Endothelial cell of umbilical vein (primary cell): Measurements from ENCODE around the gene TCF25. TPM values are rescaled to one million over a fixed set of nuclear protein-coding genes. Genes with fewer than 3 reads are reported as not detected.

Experiments used
- BruUV-seq: library from RNA; stranded (reverse); fragments of 400-500 nt; replicated peaks from 2 replicates; lab custom pipeline; 2021; lab: Mats Ljungman, UMichigan
- CTCF ChIA-PET: fragments of 300-600, 350-600 bp; sonication (Branson Sonifier 250); formaldehyde crosslinking; loops from one replicate; lab custom pipeline; 2021; ENCODE audit warnings: antibody characterized with exemption, inconsistent platforms; lab: Charles Lee
- POLR2A ChIA-PET: fragments of 300-600, 350-600 bp; sonication (Branson Sonifier 250); formaldehyde crosslinking; loops from one replicate; lab custom pipeline; 2021; ENCODE audit warnings: antibody characterized with exemption, inconsistent platforms; lab: Charles Lee
- DNase-seq: peaks from one replicate; pipeline ENCODE4 v3.0.0-alpha.2; 2011; ENCODE audit warnings: low read depth, low spot score
- FAIRE-seq: peaks from 2 replicates; lab custom pipeline; 2011; peaks lifted over from hg19 to GRCh38; lab: Jason Lieb, UNC
- H2AFZ ChIP-seq: 2 replicates; pipeline ENCODE4 v1.6.0; 2012; ENCODE audit warnings: low read depth, low read length, control low read depth, inconsistent platforms
- H3K27ac ChIP-seq: 2 replicates; pipeline ENCODE4 v1.5.1; 2011; ENCODE audit warnings: low read depth, mild to moderate bottlenecking, control low read depth, low read length, moderate library complexity; ENCODE audit not compliant: insufficient read depth
- H3K27me3 ChIP-seq, 2 experiments: 2 replicates each; pipeline versions ENCODE4 v1.6.0 to v1.6.1; 2011; ENCODE audit warnings: low read length in 2 of 2, mixed read lengths in 1 of 2; ENCODE audit not compliant: control insufficient read depth in 2 of 2, insufficient read depth in 2 of 2
- H3K36me3 ChIP-seq, 2 experiments: 2 replicates in 1 of 2; 3 replicates in 1 of 2; pipeline ENCODE4 v1.5.1; 2011; ENCODE audit warnings: low read length in 2 of 2, mild to moderate bottlenecking in 1 of 2, moderate library complexity in 1 of 2; ENCODE audit not compliant: control insufficient read depth in 2 of 2, insufficient read depth in 2 of 2; ENCODE audit errors: extremely low read depth in 1 of 2
- H3K4me1 ChIP-seq: 3 replicates; pipeline ENCODE4 v1.5.1; 2011; ENCODE audit warnings: mild to moderate bottlenecking, low read length; ENCODE audit not compliant: control insufficient read depth, insufficient read depth; ENCODE audit errors: extremely low read depth
- H3K4me2 ChIP-seq: 2 replicates; pipeline ENCODE4 v1.6.1; 2011; ENCODE audit warnings: low read length, control low read depth, mixed read lengths; ENCODE audit not compliant: insufficient read depth
- H3K4me3 ChIP-seq, 3 experiments: fragments of 200-600 bp in 1 of 3; sonication (generic), shearing (Covaris generic) in 1 of 3; replicated peaks in 1 of 3; 2 replicates each; pipeline ENCODE4 v1.5.1; 2011 to 2016; ENCODE audit warnings: control low read depth in 3 of 3, low read length in 3 of 3, mild to moderate bottlenecking in 2 of 3, inconsistent platforms in 1 of 3, low read depth in 1 of 3, moderate library complexity in 1 of 3; ENCODE audit not compliant: insufficient read depth in 1 of 3
- H3K79me2 ChIP-seq: 2 replicates; pipeline ENCODE4 v1.6.0; 2012; ENCODE audit warnings: low read length, inconsistent platforms; ENCODE audit not compliant: control insufficient read depth, insufficient read depth
- H3K9ac ChIP-seq: replicated peaks from 2 replicates; pipeline ENCODE3; 2011; ENCODE audit warnings: low read length, control low read depth; ENCODE audit not compliant: insufficient read depth; ENCODE audit errors: extremely low read depth
- H3K9me1 ChIP-seq: replicated peaks from 3 replicates; pipeline ENCODE4 v1.6.0; 2011; ENCODE audit warnings: mild to moderate bottlenecking, low read length; ENCODE audit not compliant: control insufficient read depth, insufficient read depth; ENCODE audit errors: extremely low read depth
- H3K9me3 ChIP-seq: replicated peaks from 2 replicates; pipeline ENCODE4 v1.5.1; 2012; ENCODE audit warnings: low read length, inconsistent platforms; ENCODE audit not compliant: control insufficient read depth, insufficient read depth
- H4K20me1 ChIP-seq: replicated peaks from 2 replicates; pipeline ENCODE3; 2011; ENCODE audit warnings: mild to moderate bottlenecking, low read length; ENCODE audit not compliant: control insufficient read depth, insufficient read depth; ENCODE audit errors: extremely low read depth
- CTCF ChIP-seq, 2 donors: IDR thresholded peaks; 1 replicate in 1 of 2; 2 replicates in 1 of 2; pipeline ENCODE4 v1.5.1; 2011; ENCODE audit warnings: low read length in 2 of 2, mild to moderate bottlenecking in 2 of 2, moderate library complexity in 2 of 2, control low read depth in 1 of 2, inconsistent platforms in 1 of 2, low read depth in 1 of 2; ENCODE audit not compliant: insufficient read depth in 1 of 2; ENCODE audit errors: extremely low read depth in 1 of 2
- EZH2 ChIP-seq: IDR thresholded peaks from 2 replicates; pipeline ENCODE4 v1.6.1; 2012; ENCODE audit warnings: borderline replicate concordance, low read depth, mild to moderate bottlenecking, moderate library complexity, low read length, inconsistent platforms; ENCODE audit not compliant: severe bottlenecking
- FOS ChIP-seq: IDR thresholded peaks from 2 replicates; pipeline ENCODE4 v1.6.1; 2011; ENCODE audit warnings: mild to moderate bottlenecking, low read length, moderate library complexity, borderline replicate concordance; ENCODE audit not compliant: insufficient read depth
- GATA2 ChIP-seq: IDR thresholded peaks from 2 replicates; pipeline ENCODE4 v1.7.0; 2011; ENCODE audit warnings: low read depth, mild to moderate bottlenecking, moderate library complexity, mixed read lengths, low read length; ENCODE audit not compliant: insufficient read length, insufficient read depth
- JUN ChIP-seq: IDR thresholded peaks from 2 replicates; pipeline ENCODE4 v1.6.1; 2011; ENCODE audit warnings: borderline replicate concordance, low read depth; ENCODE audit not compliant: insufficient read length, insufficient read depth
- MAX ChIP-seq: IDR thresholded peaks from 2 replicates; pipeline ENCODE4 v1.6.1; 2011; ENCODE audit not compliant: insufficient read depth, insufficient read length
- MYC ChIP-seq: IDR thresholded peaks from one replicate; pipeline ENCODE4 v1.6.1; 2011; ENCODE audit warnings: mild to moderate bottlenecking, low read depth, low read length
- POLR2A ChIP-seq: IDR thresholded peaks from 2 replicates; pipeline ENCODE4 v1.6.1; 2012; ENCODE audit warnings: low read depth, mild to moderate bottlenecking, control low read depth, low read length
- POLR2AphosphoS5 ChIP-seq: IDR thresholded peaks from 2 replicates; pipeline ENCODE4 v1.6.1; 2012; ENCODE audit warnings: low read depth, mild to moderate bottlenecking, control low read depth, low read length, moderate library complexity; ENCODE audit not compliant: insufficient read depth
- dilution Hi-C: fragments of 300-500 bp; cut with MboI; formaldehyde crosslinking; loops from one replicate; pipeline ENCODE4 v1.15.0; 2019; ENCODE audit warnings: low sequenced_read_pairs; ENCODE audit not compliant: extremely low pct_ligation_motif_present
- intact Hi-C: fragments of 100-400 bp; cut with micrococcal nuclease; formaldehyde crosslinking; loops from one replicate; pipeline ENCODE4 v1.10.0; 2022
- polyA plus RNA-seq, 4 experiments: library from polyadenylated mRNA; depleted of rRNA in 3 of 4; stranded (reverse) in 3 of 4; unstranded in 1 of 4; fragments of >200 nt; gene quantifications; 2 replicates each; pipeline versions ENCODE4 v1.2.1 to v1.2.3, GENCODE V29; 2011 to 2012; ENCODE audit warnings: missing spikeins in 1 of 4
- total RNA-seq: library from RNA; stranded (reverse); gene quantifications from 2 replicates; pipeline ENCODE4 v1.2.3, GENCODE V29; 2021

The TCF25 gene
- total and polyA plus RNA-seq, 2 donors (not counting 3 experiments of a cell fraction or from before 2014, with no cell fraction given) = 193 to 234 TPM

- CTCF ChIA-PET = no interaction called here
- BruUV-seq = no TSS peak
- Histone ChIP-seq H3K4me2 (no peak overlapping the region), H3K27ac (no peak overlapping the region), H3K9me3 (no peaks in the 10 kb centered on the region), H2AFZ (no peak overlapping the region), H3K79me2 (peaks cover 5% of the 10 kb centered on the region), H3K4me3 (no peak overlapping the region), H3K4me1 (no peaks in the 10 kb centered on the region), H3K36me3 (peaks cover 0 to 28% of the 10 kb centered on the region in 2 experiments), H4K20me1 (no peaks in the 10 kb centered on the region), H3K9ac (no peak overlapping the region), H3K9me1 (no peaks in the 10 kb centered on the region), H3K27me3 (no peaks in the 10 kb centered on the region)
- POLR2A ChIA-PET = no interaction called here
- no peak for TF ChIP-seq POLR2A
- no peak for TF ChIP-seq EZH2
- no peak for TF ChIP-seq JUN
- TF ChIP-seq POLR2AphosphoS5 = no peak
- TF ChIP-seq GATA2 = no peak
- TF ChIP-seq MYC = no peak
- no peak for TF ChIP-seq MAX
- no peak for TF ChIP-seq FOS
- TF ChIP-seq CTCF (IDR thresholded peaks at IDR 0.05; ENCODE audit: extremely low read depth in 1 of 2, insufficient read depth in 1 of 2, low read depth in 1 of 2, low read length in 2 of 2) = no peak
- dilution Hi-C loops = no loop called here
- intact Hi-C loops = no loop called here
- no peak for DNase-seq
- no peak for FAIRE-seq
Measured at GRCh38 chr16:89957216-89957785, 83.9 kb downstream of the TCF25 start.
